ENCODE results near the gene PC. TPM values are rescaled to one million over a fixed set of nuclear protein-coding genes. Genes with fewer than 3 reads are reported as not detected.

Gene PC
- polyA plus RNA-seq, 1 of the 3 experiments (the other 2 are of a cell fraction) = 9.7 TPM

GRCh38 chr11:66983275-66983924 lies 25.2 kb upstream of the PC start (continued):
- TF ChIP-seq CTCF (IDR thresholded peaks at IDR 0.05) (no peak), EP300 (IDR thresholded peaks at IDR 0.05; ENCODE audit: borderline replicate concordance in 1 of 2, low read depth in 1 of 2, low read length in 1 of 2) (no peak), GATA2 (CRISPR knock-in tag; IDR thresholded peaks at IDR 0.05) (no peak), ZBTB33 (IDR thresholded peaks at IDR 0.05; ENCODE audit: borderline replicate concordance, low read depth) (no peak), USF2 (IDR thresholded peaks at IDR 0.05; ENCODE audit: borderline replicate concordance, low read depth, low read length) (no peak)

GRCh38 chr11:66981976-66982578 lies 23.9 kb upstream of the PC start:
- Histone ChIP-seq H3K27ac (ENCODE audit: low read depth in 2 of 2, low read length in 1 of 2) (peak overlapping the region; percentile 44 to 54), H3K4me1 (ENCODE audit: control insufficient read depth in 1 of 2, insufficient read depth in 2 of 2, low read depth in 1 of 2, low read length in 1 of 2) (peaks cover 6 to 9% of the 10 kb centered on the region in 2 experiments; a peak in 2 of 4 replicates), H3K27me3 (ENCODE audit: insufficient read depth) (no peaks in the 10 kb centered on the region), H3K79me2 (ENCODE audit: insufficient read depth) (no peaks in the 10 kb centered on the region), H3F3A (replicated peaks; ENCODE audit: insufficient read depth) (no peaks in the 10 kb centered on the region), H3K4me3 (ENCODE audit: low read depth in 2 of 2, low read length in 1 of 2) (no peak overlapping the region), H3K4me2 (peak overlapping the region; percentile 38; the same call in 1 of the 2 replicates), H2AFZ (ENCODE audit: low read depth) (no peak overlapping the region), H4K20me1 (ENCODE audit: insufficient read depth) (no peaks in the 10 kb centered on the region), H3K36me3 (replicated peaks in 1 of 2; ENCODE audit: control insufficient read depth in 1 of 2, insufficient read depth in 2 of 2, low read length in 1 of 2) (no peaks in the 10 kb centered on the region), H3K9me3 (no peaks in the 10 kb centered on the region), H3K9me2 (no peaks in the 10 kb centered on the region), H3K9ac (no peak overlapping the region)
- peak; percentile 78 for DNase-seq
- ChIA-PET POLR2A (no interaction called here), CTCF (no interaction called here)
- 7% methylated on average over 9 of the region's 9 CpGs for WGBS (ENCODE audit: low lambda C conversion rate)
- no peak for TF ChIP-seq RCOR1 (IDR thresholded peaks at IDR 0.05; ENCODE audit: low read length)
- no peak for TF ChIP-seq GABPA (IDR thresholded peaks at IDR 0.05; ENCODE audit: low read depth)
- no peak; the same call in 1 of the 2 replicates for TF ChIP-seq MAX (IDR thresholded peaks at IDR 0.05; ENCODE audit: low read depth)
- TF ChIP-seq NFIC (IDR thresholded peaks at IDR 0.05; ENCODE audit: borderline replicate concordance) = peak; percentile 97
- no peak for TF ChIP-seq REST (IDR thresholded peaks at IDR 0.05; ENCODE audit: low read depth, low read length)
- no peak for TF ChIP-seq IRF3 (IDR thresholded peaks at IDR 0.05; ENCODE audit: low read depth, low read length)
- TF ChIP-seq FOXJ3 (CRISPR knock-in tag; IDR thresholded peaks at IDR 0.05) = no peak
- TF ChIP-seq SMC3 (IDR thresholded peaks at IDR 0.05; ENCODE audit: low read depth, low read length) = no peak
- peak; percentile 34; the same call in 1 of the 2 replicates for TF ChIP-seq POLR2AphosphoS5 (IDR thresholded peaks at IDR 0.05; ENCODE audit: low read depth, low read length)
- no peak; the same call in 1 of the 2 replicates for TF ChIP-seq ELF1 (IDR thresholded peaks at IDR 0.05)
- 0 out of 2 replicates have a peak, but pooled peaks have one; percentile 35 for TF ChIP-seq TEAD4 (IDR thresholded peaks at IDR 0.05; ENCODE audit: borderline replicate concordance, insufficient read depth)
- no peak for TF ChIP-seq TAF1 (IDR thresholded peaks at IDR 0.05; ENCODE audit: borderline replicate concordance, low read depth, low read length)
- no peak for TF ChIP-seq YY1 (IDR thresholded peaks at IDR 0.05; ENCODE audit: low read depth)
- TF ChIP-seq GATA2 (CRISPR knock-in tag; IDR thresholded peaks at IDR 0.05) = no peak
- TF ChIP-seq EZH2phosphoT487 (IDR thresholded peaks at IDR 0.05; ENCODE audit: borderline replicate concordance, low read depth) = no peak
- TF ChIP-seq SIN3A (IDR thresholded peaks at IDR 0.05; ENCODE audit: borderline replicate concordance, low read depth, low read length) = no peak

Measured in SK-N-SH (cell line).